Loucy (cell line): ENCODE measurements around the gene TSPAN17.

Source experiments
- H2AFZ ChIP-seq: fragments of 200-600 bp; sonication (generic); 2 replicates; pipeline ENCODE4 v1.6.0; 2016; ENCODE audit warnings: antibody characterized with exemption, mild to moderate bottlenecking, low read length, moderate library complexity
- H3F3A ChIP-seq: fragments of 200-600 bp; 2 replicates; pipeline ENCODE4 v1.6.0; 2016; ENCODE audit warnings: antibody characterized with exemption, low read depth, mild to moderate bottlenecking
- H3K27me3 ChIP-seq: fragments of 200-600 bp; sonication (generic); 2 replicates; pipeline ENCODE4 v1.6.1; 2014; ENCODE audit warnings: low read length, mild to moderate bottlenecking; ENCODE audit not compliant: insufficient read depth, poor library complexity, severe bottlenecking
- H3K36me3 ChIP-seq: fragments of 200-600 bp; sonication (generic); 2 replicates; pipeline ENCODE4 v1.6.1; 2016; ENCODE audit warnings: low read length; ENCODE audit not compliant: insufficient read depth
- H3K4me1 ChIP-seq: fragments of 200-600 bp; sonication (generic); 2 replicates; pipeline ENCODE4 v1.5.1; 2014; ENCODE audit warnings: low read length, mild to moderate bottlenecking; ENCODE audit not compliant: insufficient read depth, poor library complexity, severe bottlenecking
- H3K4me2 ChIP-seq: fragments of 200-600 bp; sonication (generic); 2 replicates; pipeline ENCODE4 v1.6.0; 2014; ENCODE audit warnings: antibody characterized with exemption, low read length, low read depth, mild to moderate bottlenecking; ENCODE audit not compliant: poor library complexity, severe bottlenecking
- H3K4me3 ChIP-seq: fragments of 200-600 bp; sonication (generic); 2 replicates; pipeline ENCODE4 v1.5.1; 2014; ENCODE audit warnings: low read length, mild to moderate bottlenecking, mixed read lengths; ENCODE audit not compliant: poor library complexity, severe bottlenecking
- H3K79me2 ChIP-seq: fragments of 200-600 bp; sonication (generic); 2 replicates; pipeline ENCODE4 v1.6.1; 2014; ENCODE audit warnings: low read length; ENCODE audit not compliant: insufficient read depth
- H3K9ac ChIP-seq: fragments of 200-600 bp; sonication (generic); 2 replicates; pipeline ENCODE4 v1.6.0; 2014; ENCODE audit warnings: mild to moderate bottlenecking, low read depth, low read length, moderate library complexity; ENCODE audit not compliant: poor library complexity, severe bottlenecking
- H3K9me2 ChIP-seq: fragments of 200-600 bp; sonication (generic); replicated peaks from 2 replicates; pipeline ENCODE4 v1.6.1; 2016; ENCODE audit warnings: low read depth, low read length, mixed read lengths
- H3K9me3 ChIP-seq: fragments of 200-600 bp; sonication (generic); 2 replicates; pipeline ENCODE4 v1.6.1; 2014; ENCODE audit warnings: mild to moderate bottlenecking, antibody characterized with exemption, low read length, low read depth; ENCODE audit not compliant: insufficient read depth
- H4K20me1 ChIP-seq: fragments of 200-600 bp; sonication (generic); 2 replicates; pipeline ENCODE4 v1.6.0; 2014; ENCODE audit warnings: antibody characterized with exemption, low read length, mild to moderate bottlenecking; ENCODE audit not compliant: insufficient read depth, poor library complexity, severe bottlenecking
- CTCF ChIP-seq: fragments of 200-600 bp; sonication (generic); conservative IDR thresholded peaks from 2 replicates; pipeline ENCODE4 v1.5.1; 2014; ENCODE audit warnings: mild to moderate bottlenecking, antibody characterized with exemption, low read length
- EZH2phosphoT487 ChIP-seq: fragments of 200-600 bp; IDR thresholded peaks from 2 replicates; pipeline ENCODE4 v1.6.1; 2018; ENCODE audit warnings: antibody characterized with exemption, mild to moderate bottlenecking, moderate library complexity, borderline replicate concordance

TSPAN17 gene

GRCh38 chr5:176658817-176659511, 11.7 kb downstream of the TSPAN17 start:
- Histone ChIP-seq H4K20me1 (no peaks in the 10 kb centered on the region), H3K36me3 (no peaks in the 10 kb centered on the region), H3K4me1 (no peaks in the 10 kb centered on the region), H3K9ac (no peak overlapping the region), H3K9me3 (no peaks in the 10 kb centered on the region), H3F3A (no peaks in the 10 kb centered on the region), H3K4me3 (no peak overlapping the region), H3K79me2 (no peaks in the 10 kb centered on the region), H2AFZ (no peak overlapping the region), H3K27me3 (no peaks in the 10 kb centered on the region), H3K4me2 (no peak overlapping the region), H3K9me2 (no peaks in the 10 kb centered on the region)
- no peak for TF ChIP-seq CTCF
- no peak for TF ChIP-seq EZH2phosphoT487

GRCh38 chr5:176659512-176659839, 12.2 kb downstream of the TSPAN17 start:
- no peaks in the 10 kb centered on the region for H3K27me3 ChIP-seq
- no peaks in the 10 kb centered on the region for H3K36me3 ChIP-seq
- no peak overlapping the region for H3K9ac ChIP-seq
- H2AFZ ChIP-seq = no peak overlapping the region
- H3F3A ChIP-seq = no peaks in the 10 kb centered on the region
- H3K4me1 ChIP-seq = no peaks in the 10 kb centered on the region
- H3K9me2 ChIP-seq = no peaks in the 10 kb centered on the region
- TF ChIP-seq CTCF = no peak
- no peak for TF ChIP-seq EZH2phosphoT487
- no peak overlapping the region for H3K4me2 ChIP-seq
- H3K79me2 ChIP-seq = no peaks in the 10 kb centered on the region
- no peaks in the 10 kb centered on the region for H4K20me1 ChIP-seq
- H3K4me3 ChIP-seq = no peak overlapping the region
- no peaks in the 10 kb centered on the region for H3K9me3 ChIP-seq

- TF ChIP-seq EZH2phosphoT487 (no peak), CTCF (no peak)
- H3K79me2 ChIP-seq = no peaks in the 10 kb centered on the region
- no peaks in the 10 kb centered on the region for H3K9me2 ChIP-seq
- no peaks in the 10 kb centered on the region for H3K4me1 ChIP-seq
- no peaks in the 10 kb centered on the region for H3K36me3 ChIP-seq
- H4K20me1 ChIP-seq = no peaks in the 10 kb centered on the region
- H3K9ac ChIP-seq = no peak overlapping the region
- H3K4me2 ChIP-seq = no peak overlapping the region
- H3K27me3 ChIP-seq = no peaks in the 10 kb centered on the region
- no peaks in the 10 kb centered on the region for H3K9me3 ChIP-seq
- no peak overlapping the region for H2AFZ ChIP-seq
- H3F3A ChIP-seq = no peaks in the 10 kb centered on the region
- H3K4me3 ChIP-seq = no peak overlapping the region
These were observed 12.7 kb downstream of the TSPAN17 start for GRCh38 chr5:176659860-176660461.
